GM12872 (cell line): ENCODE measurements around the gene POLR1B.

Experiments used
- TF ChIP-seq, protein P1 (sequence below): IDR thresholded peaks from 3 replicates; pipeline ENCODE4 v1.5.1; 2011; ENCODE audit warnings: low read depth, mild to moderate bottlenecking, low read length, moderate library complexity; ENCODE audit not compliant: insufficient read depth

The POLR1B gene

DNA sequence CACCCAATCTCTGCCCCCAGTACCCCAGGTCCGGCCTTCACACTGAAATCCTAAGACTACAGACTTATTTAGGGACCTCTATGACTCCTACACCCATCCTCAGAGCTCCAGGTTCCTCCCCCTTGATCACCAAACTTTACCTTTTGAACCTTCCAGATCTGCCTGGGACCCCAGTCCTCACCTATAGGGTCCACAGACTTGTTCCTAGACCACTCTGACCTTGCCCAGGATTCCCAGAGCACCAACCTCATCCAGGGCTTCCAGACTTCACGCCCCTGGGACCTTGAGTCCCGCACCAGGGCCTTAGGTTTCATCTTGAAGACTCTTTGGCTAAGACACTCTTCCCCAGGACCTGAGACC is 42.6 kb downstream of the POLR1B start:
- TF ChIP-seq, protein P1, sequence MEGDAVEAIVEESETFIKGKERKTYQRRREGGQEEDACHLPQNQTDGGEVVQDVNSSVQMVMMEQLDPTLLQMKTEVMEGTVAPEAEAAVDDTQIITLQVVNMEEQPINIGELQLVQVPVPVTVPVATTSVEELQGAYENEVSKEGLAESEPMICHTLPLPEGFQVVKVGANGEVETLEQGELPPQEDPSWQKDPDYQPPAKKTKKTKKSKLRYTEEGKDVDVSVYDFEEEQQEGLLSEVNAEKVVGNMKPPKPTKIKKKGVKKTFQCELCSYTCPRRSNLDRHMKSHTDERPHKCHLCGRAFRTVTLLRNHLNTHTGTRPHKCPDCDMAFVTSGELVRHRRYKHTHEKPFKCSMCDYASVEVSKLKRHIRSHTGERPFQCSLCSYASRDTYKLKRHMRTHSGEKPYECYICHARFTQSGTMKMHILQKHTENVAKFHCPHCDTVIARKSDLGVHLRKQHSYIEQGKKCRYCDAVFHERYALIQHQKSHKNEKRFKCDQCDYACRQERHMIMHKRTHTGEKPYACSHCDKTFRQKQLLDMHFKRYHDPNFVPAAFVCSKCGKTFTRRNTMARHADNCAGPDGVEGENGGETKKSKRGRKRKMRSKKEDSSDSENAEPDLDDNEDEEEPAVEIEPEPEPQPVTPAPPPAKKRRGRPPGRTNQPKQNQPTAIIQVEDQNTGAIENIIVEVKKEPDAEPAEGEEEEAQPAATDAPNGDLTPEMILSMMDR = no peak

DNA sequence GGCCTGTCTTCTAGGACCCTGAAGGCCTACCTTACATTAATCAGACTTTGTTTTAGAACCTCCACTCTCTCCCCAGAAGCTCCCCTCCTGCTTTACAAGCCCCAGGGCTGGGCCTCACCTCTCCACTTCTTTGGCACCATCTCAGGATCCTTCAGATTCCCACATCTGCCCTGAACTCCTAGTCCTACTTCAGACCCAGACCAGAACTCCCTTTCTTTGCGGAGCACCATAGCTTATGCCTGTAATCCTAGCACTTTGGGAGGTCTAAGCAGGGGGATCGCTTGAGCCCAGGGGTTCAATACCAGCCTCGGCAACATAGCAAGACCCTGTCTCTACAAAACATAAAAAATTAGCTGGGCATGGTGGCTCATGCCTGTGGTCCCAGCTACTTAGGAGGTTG is 43.1 kb downstream of the POLR1B start:
- TF ChIP-seq, protein P1 = no peak

DNA sequence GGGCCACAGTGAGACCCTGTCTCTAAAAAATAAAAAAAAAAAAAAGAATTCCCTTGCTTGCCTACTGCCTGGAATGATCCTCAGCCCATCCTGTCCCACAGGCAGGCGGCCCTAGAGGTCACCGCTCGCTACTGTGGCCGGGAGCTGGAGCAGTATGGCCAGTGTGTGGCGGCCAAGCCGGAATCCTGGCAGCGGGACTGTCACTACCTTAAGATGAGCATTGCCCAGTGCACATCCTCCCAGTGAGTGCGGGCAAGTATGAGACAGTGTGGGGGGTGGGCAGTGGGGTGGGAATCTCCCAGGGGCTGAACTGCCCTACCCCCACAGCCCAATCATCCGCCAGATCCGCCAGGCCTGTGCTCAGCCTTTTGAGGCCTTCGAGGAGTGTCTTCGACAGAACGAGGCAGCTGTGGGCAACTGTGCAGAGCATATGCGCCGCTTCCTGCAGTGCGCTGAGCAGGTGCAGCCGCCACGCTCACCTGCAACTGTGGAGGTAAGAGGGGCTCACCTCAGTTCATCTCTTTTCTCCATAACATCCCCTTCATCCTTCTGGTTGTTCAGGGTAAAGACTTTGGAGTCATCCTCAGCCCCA is 43.7 kb downstream of the POLR1B start:
- TF ChIP-seq, protein P1 = no peak

DNA sequence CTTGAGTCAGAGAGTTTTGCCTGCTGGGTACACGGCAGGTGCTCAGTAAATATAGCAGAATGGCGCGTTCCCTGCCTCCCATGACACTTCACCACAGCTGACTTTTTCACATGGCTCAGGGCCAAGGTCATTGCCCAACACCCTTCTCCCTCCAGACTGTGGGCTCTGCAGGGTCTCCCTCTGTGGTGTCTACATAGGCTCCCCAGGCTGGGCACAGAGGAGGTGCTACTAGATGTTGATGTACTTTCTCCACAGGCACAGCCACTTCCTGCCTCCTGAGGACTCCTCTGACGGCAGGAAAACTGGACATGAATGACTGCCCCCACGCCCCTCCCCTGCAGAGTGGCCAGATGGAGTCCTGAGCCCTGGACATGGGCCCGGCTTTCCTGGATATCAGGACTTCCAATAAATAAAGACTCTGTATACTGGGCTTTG is 46.4 kb downstream of the POLR1B start:
- TF ChIP-seq, protein P1 = no peak

DNA sequence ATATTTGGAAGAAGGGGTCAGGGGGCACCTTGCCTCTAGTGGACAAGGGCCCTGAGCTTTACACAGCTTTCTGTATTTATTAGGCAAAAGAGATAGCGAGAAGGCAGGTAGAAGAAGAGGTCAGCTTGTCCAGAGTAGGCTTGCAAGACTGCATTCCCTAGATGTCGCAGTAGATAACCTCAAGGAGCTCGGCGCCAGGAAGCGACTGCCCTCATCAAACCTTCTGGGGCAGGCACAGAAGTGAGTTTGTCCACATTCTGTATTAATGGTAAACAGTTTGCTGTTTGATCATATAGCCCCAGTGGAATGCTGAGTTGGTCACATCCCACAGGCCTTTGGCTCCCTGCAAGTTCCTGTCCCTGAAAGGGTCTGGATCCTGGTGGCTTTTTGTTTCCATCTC is 49.1 kb downstream of the POLR1B start:
- TF ChIP-seq, protein P1 = no peak

DNA sequence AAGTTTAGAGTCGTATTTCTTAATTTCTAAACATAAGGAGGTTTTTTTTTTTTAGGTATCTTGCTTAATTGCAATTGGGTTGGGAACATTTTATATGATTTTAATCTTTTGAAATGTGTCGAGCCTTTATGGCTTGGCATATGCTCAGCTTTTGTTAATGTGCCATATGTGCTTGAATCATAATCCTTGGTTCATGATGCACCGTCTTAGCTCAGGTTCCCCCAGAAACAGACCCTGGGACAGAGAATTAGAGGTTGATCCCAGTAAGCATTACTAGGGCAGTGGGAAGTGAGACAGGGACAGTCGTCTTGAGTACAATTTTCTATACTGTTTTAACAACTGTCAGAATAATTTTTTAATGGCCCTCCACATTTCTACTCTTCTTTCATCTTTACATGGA is 51.5 kb downstream of the POLR1B start:
- TF ChIP-seq, protein P1 = no peak

DNA sequence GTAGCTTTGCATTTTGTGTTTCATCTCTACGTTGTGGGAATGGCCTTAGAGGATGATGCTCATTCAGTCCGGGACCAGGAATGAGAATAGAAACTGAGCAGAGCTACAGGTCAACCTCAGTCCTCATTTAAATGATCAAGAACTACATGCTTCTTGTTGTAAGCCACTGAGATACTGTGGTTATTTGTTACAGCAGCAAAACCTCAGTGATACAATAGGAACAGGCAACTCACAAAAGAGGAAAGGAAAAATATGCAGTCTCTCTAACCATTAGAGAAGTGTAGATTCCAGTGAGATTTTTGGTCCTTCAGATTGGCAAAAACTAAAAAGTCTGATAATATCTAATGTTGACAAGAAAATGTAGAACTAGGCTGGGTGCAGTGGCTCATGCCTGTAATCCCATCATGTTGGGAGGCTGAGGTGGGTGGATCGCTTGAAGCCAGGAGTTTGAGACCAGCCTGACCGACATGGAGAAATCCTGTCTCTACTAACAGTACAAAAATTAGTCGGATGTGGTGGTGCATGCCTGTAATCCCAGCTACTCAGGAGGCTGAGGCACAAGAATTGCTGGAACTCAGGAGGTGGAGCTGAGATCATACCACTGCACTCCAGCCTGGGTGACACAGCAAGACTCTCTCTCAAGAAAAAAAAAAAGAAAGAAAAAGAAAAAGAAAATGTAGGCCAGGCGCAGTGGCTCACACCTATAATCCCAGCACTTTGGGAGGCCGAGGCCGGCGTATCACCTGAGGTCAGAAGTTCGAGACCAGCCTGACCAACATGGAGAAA is 55.5 kb downstream of the POLR1B start:
- TF ChIP-seq, protein P1 = no peak
